SK-N-SH (cell line): ENCODE results near the gene ERCC2.

Source experiments
- EP300 ChIP-seq, 2 experiments: IDR thresholded peaks; 2 replicates each; pipeline versions ENCODE4 v1.4.0 to v1.6.1; 2012; ENCODE audit warnings: borderline replicate concordance in 1 of 2, low read depth in 1 of 2, low read length in 1 of 2
- EZH2phosphoT487 ChIP-seq: fragments of 200-600 bp; sonication (generic); IDR thresholded peaks from 2 replicates; pipeline ENCODE4 v1.6.1; 2017; ENCODE audit warnings: low read depth, mixed run types, mild to moderate bottlenecking, antibody characterized with exemption, moderate library complexity, borderline replicate concordance
- FOXJ3 ChIP-seq: sonication (generic); formaldehyde crosslinking; IDR thresholded peaks from 2 replicates; pipeline ENCODE4 v1.5.1; 2020; ENCODE audit warnings: mild to moderate bottlenecking, missing genetic modification reagents
- FOXM1 ChIP-seq: IDR thresholded peaks from 2 replicates; pipeline ENCODE4 v1.4.0; 2012; ENCODE audit warnings: low read depth, mild to moderate bottlenecking
- MXI1 ChIP-seq: IDR thresholded peaks from 2 replicates; pipeline ENCODE4 v1.6.1; 2012; ENCODE audit warnings: mild to moderate bottlenecking, low read depth, low read length, improper control_type of control experiment
- POLR2AphosphoS5 ChIP-seq: IDR thresholded peaks from 2 replicates; pipeline ENCODE4 v1.6.1; 2012; ENCODE audit warnings: low read depth, low read length
- RFX5 ChIP-seq: IDR thresholded peaks from 2 replicates; pipeline ENCODE4 v1.6.1; 2012; ENCODE audit warnings: mild to moderate bottlenecking, improper control_type of control experiment, low read length
- RXRA ChIP-seq: IDR thresholded peaks from 2 replicates; pipeline ENCODE4 v1.4.0; 2012; ENCODE audit warnings: low read depth, mild to moderate bottlenecking, borderline replicate concordance
- SIN3A ChIP-seq: IDR thresholded peaks from 2 replicates; pipeline ENCODE4 v1.6.1; 2012; ENCODE audit warnings: low read depth, mild to moderate bottlenecking, low read length, moderate library complexity, borderline replicate concordance
- ZBTB33 ChIP-seq: IDR thresholded peaks from 2 replicates; pipeline ENCODE4 v1.4.0; 2012; ENCODE audit warnings: low read depth, borderline replicate concordance
- TF ChIP-seq, protein P1 (sequence below): fragments of 200-600 bp; sonication (generic); IDR thresholded peaks from 2 replicates; pipeline ENCODE4 v1.6.1; 2017; ENCODE audit warnings: antibody characterized with exemption, mild to moderate bottlenecking, moderate library complexity
- TF ChIP-seq, protein P2 (sequence below): IDR thresholded peaks from 2 replicates; pipeline ENCODE4 v1.6.1; 2012; ENCODE audit warnings: mild to moderate bottlenecking, low read depth, low read length, moderate library complexity
- TF ChIP-seq, protein P3 (sequence below): fragments of 150-350 bp; IDR thresholded peaks from 2 replicates; pipeline ENCODE4 v1.6.1; 2017; ENCODE audit warnings: antibody characterized with exemption, low read length, low read depth, borderline replicate concordance

DNA sequence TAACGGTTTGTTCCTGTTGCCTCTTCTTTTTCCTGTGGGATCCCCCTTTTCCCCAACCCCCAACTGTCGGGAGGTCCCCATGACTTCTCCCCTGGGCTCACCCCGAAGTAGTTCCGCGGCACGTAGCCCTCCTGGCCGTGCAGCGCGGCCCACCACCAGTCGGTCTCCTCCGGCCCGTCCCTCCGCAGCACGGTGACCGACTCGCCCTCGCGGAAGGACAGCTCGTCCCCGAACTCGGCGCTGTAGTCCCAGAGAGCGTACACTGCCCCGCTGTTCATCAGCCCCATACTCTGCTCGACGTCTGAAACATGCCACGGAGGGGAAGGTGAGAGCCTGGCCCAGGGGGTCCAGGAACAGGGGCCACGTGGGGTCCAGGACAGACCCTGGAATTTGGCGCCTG is 12.1 kb upstream of the ERCC2 start:
- TF ChIP-seq FOXM1 (no peak), FOXJ3 (CRISPR knock-in tag) (no peak), EZH2phosphoT487 (no peak), EP300 (IDR thresholded peaks at IDR 0.05; ENCODE audit: borderline replicate concordance in 1 of 2, low read depth in 1 of 2, low read length in 1 of 2) (no peak), SIN3A (no peak), ZBTB33 (no peak), RFX5 (no peak), MXI1 (no peak), POLR2AphosphoS5 (no peak), RXRA (no peak)
- TF ChIP-seq, protein P1, sequence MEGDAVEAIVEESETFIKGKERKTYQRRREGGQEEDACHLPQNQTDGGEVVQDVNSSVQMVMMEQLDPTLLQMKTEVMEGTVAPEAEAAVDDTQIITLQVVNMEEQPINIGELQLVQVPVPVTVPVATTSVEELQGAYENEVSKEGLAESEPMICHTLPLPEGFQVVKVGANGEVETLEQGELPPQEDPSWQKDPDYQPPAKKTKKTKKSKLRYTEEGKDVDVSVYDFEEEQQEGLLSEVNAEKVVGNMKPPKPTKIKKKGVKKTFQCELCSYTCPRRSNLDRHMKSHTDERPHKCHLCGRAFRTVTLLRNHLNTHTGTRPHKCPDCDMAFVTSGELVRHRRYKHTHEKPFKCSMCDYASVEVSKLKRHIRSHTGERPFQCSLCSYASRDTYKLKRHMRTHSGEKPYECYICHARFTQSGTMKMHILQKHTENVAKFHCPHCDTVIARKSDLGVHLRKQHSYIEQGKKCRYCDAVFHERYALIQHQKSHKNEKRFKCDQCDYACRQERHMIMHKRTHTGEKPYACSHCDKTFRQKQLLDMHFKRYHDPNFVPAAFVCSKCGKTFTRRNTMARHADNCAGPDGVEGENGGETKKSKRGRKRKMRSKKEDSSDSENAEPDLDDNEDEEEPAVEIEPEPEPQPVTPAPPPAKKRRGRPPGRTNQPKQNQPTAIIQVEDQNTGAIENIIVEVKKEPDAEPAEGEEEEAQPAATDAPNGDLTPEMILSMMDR: no peak
- TF ChIP-seq, protein P2, sequence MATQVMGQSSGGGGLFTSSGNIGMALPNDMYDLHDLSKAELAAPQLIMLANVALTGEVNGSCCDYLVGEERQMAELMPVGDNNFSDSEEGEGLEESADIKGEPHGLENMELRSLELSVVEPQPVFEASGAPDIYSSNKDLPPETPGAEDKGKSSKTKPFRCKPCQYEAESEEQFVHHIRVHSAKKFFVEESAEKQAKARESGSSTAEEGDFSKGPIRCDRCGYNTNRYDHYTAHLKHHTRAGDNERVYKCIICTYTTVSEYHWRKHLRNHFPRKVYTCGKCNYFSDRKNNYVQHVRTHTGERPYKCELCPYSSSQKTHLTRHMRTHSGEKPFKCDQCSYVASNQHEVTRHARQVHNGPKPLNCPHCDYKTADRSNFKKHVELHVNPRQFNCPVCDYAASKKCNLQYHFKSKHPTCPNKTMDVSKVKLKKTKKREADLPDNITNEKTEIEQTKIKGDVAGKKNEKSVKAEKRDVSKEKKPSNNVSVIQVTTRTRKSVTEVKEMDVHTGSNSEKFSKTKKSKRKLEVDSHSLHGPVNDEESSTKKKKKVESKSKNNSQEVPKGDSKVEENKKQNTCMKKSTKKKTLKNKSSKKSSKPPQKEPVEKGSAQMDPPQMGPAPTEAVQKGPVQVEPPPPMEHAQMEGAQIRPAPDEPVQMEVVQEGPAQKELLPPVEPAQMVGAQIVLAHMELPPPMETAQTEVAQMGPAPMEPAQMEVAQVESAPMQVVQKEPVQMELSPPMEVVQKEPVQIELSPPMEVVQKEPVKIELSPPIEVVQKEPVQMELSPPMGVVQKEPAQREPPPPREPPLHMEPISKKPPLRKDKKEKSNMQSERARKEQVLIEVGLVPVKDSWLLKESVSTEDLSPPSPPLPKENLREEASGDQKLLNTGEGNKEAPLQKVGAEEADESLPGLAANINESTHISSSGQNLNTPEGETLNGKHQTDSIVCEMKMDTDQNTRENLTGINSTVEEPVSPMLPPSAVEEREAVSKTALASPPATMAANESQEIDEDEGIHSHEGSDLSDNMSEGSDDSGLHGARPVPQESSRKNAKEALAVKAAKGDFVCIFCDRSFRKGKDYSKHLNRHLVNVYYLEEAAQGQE: no peak
- TF ChIP-seq, protein P3, sequence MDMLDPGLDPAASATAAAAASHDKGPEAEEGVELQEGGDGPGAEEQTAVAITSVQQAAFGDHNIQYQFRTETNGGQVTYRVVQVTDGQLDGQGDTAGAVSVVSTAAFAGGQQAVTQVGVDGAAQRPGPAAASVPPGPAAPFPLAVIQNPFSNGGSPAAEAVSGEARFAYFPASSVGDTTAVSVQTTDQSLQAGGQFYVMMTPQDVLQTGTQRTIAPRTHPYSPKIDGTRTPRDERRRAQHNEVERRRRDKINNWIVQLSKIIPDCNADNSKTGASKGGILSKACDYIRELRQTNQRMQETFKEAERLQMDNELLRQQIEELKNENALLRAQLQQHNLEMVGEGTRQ: no peak
